HG02759 (cell line): ENCODE results near the gene SEMA3C.

Source experiments
- ATAC-seq: cut with Tn5 transposase; IDR thresholded peaks from one replicate; pipeline ENCODE4 v1.9.1; 2021; ENCODE audit warnings: mild to moderate bottlenecking, moderate library complexity; ENCODE audit not compliant: unreplicated experiment

The SEMA3C gene

DNA sequence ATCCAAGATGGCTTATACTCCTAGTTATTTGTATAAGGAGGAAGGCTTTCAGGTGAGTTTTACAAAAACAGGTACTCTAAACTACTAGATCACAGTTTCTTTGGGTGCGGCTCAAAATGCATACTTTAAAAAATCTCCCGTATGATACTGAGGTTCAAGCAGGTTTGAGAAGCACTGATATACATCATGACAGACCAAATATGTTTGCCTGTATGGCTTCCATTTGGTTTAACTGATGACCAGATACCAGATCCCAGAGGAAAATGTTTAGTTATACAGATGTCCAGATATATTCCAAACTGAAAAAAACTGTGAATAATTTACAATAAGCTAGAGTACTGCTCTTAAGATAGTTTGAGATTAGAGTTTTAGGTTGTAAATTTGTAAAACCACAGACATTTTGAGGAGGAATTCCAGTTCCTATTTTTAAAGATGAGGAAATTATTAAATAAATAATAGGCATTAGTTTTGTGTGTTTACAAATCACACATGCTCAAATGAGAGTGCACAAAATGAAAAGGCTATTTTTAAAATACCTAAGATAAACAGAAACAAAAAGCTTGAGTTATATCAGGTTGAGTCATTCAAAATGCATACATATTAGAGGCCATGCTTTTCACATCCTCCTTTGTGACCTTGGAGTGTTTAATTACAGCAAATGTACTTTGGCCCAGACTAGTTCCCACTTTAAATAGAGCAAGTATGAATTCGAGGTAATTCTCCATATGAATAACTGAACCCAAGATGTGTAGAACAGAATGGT lies 60.5 kb downstream of the SEMA3C start:
- no peak for ATAC-seq

DNA sequence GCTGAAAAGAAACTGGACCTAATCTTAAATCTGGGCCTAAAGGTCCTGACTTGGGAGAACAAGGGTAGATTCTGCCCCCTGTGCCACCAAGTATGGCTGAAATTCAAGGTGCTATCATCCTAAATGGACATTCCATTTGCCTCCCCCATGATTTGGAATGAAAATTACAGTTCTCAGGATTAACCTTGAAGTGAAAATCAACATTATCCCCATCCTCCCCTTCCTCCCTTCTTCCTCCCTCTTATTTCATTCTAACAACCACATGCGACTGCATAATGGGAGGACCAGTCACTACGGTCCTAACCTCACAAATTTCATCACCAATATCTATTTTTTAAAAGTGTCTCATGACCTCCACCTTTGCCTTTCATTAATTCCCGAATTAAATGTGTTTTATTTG lies 62.1 kb downstream of the SEMA3C start:
- ATAC-seq = no peak

DNA sequence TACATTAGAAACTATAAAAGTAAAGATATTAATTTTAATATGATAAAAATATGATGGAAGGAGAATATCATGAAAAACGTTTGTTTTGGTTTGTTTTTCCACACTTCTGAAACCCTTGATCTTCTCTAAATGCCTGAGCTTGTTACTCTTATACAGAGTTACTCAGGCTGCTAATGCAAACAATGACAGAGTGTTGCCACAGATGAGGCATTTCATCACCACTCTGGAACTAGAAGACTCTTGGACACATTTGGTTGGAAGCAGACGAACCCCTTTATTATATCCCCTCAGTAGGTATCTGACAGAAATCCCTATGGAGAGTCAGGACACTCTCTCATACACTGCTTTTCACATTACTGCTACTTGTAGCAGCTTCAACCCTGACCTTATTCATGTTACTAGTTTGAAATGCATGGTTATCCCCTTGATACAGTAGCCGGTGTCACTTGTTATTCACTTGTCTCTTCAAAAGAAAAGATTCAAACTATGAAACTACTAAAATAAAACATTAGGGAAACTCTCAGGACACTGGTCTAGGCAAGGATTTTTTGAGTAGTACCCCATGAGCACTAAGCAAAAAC lies 66.9 kb downstream of the SEMA3C start:
- no peak for ATAC-seq

DNA sequence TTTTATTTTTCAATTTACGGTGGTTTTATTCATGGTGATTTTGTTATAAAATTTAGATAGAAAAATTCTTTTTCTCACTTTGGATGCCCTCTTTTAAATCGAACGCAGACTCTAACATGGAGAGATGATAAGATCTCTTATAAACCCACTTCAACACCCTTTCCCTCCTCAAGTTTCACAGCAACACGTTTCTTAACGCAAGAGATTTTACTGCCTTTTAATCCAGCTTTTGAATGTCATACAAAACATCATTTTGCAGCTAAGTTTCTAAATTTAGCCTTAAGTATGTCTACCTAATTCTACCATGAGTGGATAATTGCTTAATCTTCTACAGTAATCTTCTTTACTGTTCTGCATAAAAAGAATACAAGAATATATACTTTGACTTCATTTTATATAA lies 70.0 kb downstream of the SEMA3C start:
- no peak for ATAC-seq

DNA sequence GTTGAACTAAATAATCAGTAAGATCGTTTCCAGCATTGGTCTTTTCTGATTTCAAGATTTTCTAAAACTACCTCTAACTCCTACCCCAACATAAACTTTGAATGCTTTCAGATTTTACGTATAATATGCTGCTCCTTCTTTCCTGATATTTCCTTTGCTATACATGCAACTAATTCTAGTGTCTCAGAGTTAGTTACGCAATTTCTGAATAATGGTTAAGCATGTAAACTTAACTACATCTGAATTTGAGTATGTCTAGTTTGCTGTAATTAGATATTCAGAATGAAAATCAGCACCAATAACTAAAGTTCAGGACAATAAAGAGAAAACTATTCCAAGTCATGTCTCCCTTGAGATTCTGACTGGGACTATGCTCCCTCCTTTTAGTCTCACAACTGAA lies 71.0 kb downstream of the SEMA3C start:
- ATAC-seq = no peak

DNA sequence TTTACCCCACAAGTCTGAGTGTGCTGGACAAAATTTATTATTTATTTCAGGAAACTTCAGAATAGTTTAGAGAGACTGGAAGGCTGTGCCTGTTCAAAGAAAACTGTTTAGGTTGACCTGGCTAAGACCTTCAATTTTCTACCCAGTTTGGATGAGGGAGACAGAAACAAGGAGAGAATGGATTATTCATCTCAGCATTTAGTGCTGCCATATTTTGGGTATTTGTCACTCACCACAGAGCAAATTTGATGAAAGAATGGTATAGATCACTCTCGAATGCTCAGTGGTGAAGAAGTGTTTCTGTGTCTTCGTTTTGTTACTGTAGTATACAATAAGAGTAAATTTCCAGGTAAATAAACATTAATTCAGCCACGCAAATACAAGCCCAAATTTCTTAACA lies 71.8 kb downstream of the SEMA3C start:
- ATAC-seq = no peak

DNA sequence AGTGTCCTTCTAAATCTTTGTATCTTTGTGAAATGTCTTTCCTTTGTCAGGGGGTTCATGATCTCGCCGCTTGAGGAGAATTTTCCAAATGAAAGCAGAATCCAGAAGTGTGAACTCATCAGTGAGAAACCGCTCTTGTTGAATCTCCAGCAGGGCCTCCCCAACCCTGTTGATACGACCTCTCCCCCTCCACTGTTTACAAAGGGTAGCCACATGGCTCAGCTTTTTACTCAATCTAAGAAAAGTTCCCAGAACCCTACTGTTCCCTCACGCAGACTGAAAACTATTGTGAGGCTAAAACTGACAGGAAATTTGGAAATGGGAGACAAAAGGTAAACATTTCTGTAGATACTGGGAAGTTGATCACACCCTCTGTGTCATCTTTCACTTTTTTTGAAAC lies 73.9 kb downstream of the SEMA3C start:
- ATAC-seq = no peak

DNA sequence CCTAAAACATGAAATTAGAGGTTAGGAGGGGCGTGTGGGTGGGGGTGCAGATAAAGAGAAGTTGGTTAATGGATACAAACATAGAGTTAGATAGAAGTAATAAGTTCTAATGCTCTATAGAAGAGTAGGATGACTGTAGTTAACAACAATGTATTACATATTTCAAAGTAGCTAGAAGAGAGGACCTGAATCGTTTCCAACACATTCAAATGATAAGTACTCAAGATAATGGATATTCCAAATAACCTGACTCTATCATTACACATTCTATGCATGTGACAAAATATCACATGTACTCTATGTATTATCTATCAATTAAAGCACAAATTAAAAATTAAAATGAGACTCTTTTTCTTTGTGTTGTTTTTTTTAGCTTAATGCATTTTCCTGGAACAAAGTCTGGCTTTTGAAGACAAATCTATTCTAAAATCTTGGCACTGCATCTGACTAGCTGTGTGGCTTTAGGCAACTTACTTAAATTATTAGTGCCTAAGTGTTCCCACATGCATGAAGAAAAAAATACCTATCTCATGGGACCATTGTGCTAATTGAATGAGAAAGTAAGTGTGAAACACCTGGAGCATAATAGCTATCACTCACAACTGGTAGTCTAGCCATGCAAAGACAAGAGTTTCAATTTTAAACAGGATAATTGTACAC lies 75.7 kb downstream of the SEMA3C start:
- no peak for ATAC-seq

DNA sequence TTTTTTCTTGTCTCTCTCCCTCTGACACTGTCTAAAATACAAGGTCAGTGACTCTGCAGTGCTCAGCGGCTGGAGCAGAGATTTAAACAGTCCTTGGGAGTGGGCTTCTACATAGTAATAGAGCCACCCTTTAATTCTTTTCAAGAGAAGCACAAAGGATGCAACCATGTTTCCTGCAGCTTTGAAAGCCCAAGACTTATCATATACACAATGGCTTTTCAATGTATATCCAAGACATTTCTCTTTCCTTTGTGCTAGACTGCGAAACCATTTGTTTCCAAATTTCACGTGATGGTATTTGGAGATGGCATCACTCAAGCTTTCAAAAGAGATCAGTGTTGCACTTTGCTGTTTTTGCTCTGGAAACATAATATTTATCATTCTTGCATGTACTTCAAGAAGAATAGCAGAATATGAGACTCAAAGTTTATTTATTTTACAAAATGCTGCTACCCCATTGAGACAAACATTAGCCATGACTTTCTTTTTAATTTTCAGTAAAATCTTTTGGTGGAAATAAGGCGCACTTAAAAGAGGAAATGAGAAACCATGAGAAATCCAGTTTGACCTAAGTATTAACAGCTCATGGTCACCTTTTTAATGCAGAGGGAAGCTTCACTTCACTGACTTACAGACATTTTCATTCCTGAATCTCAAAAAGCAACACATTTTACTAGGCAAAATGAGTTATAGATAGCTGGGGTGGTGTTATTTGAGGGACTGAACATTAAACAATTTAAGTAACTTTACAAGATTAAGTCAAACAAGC lies 76.6 kb downstream of the SEMA3C start:
- no peak for ATAC-seq

DNA sequence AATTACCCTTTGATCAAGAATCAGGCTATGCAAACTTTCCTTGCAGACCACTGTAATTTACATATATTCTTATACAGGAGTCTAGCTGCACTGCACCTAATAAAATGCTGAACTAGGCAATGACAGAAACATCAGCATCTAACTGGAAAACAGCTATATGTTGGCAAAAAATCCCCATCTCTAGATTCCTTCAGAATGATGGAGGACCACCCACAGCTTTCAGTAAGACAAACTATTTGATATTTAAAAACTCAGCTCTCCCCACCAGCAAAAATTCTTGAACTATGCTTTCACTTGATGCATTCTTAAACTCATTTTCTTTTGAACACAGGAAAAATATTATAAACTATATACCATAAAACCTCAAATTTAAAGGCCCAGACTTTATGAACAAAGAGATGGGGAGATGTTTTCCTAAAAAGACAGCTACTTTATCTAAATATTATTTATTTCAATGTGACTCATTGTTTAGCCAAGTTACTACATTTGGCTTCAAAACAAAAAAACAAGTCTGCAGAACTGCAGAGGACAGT lies 77.4 kb downstream of the SEMA3C start:
- ATAC-seq = no peak

DNA sequence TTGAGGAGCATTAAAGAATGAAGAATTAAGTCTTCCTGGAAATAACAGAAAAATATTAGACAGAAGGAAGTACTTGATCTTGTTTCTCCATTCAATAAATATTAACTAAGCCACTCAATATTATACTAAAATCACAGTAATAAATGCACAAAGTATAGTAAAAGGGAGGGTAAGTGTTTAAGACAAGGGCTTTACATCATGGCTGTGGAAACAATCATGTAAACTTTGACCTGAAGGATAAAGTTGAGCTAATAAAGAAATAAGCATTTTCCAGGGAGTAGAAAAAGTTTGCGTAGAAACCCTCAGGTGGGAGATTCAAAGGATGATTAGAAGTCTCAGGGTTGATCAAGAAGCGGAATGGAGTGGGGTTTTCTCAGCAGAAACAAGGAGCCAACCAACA lies 78.2 kb downstream of the SEMA3C start:
- no peak for ATAC-seq

DNA sequence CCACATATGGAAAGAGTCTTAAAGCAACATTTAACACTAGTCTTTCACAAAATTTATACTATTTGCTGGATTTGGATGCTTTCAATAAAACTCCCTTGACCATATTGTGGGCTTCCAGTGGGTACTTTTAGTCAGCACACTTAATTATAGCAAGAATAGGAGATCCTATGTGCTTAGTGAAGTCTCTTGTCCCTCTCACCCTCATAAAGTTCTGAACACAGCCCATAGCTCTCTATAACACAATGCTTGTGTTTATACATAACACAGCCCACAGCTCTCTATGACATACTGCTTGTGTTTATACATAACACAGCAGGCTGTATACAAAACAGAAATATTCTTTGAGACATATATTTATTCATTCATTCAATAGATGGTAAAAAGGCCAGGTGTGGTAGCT lies 79.0 kb downstream of the SEMA3C start:
- no peak for ATAC-seq

DNA sequence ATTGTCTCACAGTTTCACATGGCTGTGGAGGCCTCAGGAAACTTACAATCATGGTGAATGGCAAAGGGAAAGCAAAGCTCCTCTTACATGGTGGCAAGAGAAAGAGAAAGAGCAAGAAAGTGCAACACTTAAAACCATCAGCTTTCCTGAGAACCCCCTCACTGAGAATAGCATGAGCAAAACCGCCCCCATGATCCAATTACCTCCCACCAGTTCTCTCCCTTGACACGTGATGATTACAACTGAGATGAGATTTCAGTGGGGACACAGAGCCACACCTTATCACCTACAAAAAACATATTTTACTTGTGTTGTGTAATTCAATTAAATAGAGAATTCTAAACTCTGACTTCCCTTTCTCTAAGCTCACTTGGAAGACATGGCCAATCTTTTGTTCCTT lies 80.2 kb downstream of the SEMA3C start:
- no peak for ATAC-seq

DNA sequence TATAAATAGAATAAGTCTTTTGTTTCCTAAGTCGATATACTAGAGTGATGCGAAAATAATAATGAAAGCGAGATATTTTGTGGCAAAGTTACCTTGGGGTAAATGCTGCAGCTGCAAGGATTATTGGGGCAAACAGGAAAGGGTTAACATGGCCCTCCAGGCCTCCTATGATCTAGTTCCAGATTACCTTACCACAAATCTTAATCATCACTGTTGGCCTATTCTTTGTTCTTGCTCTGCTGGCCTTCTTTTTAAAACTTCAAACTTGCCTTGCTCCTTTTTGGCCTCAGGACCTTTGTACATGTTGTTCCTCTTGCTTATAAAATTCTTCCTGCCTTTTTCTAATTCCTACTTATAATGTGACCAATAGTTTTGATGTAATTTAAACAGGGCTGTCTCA lies 81.5 kb downstream of the SEMA3C start:
- no peak for ATAC-seq

DNA sequence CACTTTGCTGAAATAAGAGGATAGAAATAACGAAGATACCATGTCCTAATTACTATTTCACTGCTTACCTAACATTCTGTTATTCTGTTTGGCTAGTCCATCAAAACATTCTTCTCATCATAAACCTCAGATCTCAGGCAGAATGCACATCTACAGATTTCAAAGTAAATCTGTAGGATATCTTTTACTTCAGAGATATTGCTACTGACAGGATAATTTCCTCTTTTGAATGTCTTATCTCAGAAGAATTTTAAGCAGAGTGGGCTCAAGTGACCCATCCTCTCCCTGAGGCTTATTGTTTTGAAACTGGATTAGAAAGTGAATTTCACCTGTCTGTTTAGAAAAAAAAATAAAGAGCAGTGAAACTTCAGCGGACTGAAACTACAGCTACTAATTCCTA lies 83.6 kb downstream of the SEMA3C start:
- ATAC-seq = no peak

DNA sequence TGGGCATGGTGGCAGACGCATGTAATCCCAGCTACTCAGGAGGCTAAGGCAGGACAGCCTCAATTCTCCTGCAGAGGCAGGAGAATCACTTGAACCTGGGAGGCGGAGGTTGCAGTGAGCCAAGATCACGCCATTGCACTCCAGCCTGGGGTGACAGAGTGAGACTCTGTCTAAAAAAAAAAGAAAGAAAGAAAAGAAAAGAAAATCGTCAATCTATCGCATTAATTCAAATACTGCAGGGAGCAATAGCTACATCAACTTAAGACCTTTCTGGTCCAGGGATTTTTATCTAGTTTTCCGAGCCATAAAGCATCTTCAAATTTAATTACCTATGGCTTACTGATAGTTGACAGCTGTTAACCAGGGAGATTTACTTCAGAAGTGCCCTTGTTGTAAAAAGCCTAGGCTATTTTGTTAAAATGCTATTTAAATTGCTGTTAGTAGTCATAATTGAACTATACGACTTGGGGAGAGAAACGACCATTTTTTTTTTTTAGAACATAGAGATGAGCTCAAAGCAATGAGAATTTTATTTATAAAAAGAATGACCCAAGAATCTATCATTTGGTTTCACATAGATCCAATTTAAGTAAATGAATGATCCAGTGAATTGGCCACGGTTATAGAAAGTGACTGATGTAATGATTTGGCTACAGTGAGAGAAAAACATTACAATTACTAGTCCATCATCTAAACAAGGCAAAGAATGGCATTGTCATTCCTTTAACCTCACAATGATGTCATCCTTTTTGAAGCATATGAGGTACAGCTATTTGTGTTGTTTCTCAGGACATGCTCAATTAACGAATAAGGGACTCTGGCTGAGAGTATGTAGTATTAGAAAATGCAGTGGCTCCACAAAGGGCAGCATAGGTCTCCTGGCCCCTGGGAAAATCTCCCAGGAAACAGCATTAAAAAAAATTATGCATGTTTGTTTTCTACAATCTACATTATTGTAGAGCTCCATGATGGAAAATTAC lies 85.3 kb downstream of the SEMA3C start:
- no peak for ATAC-seq

DNA sequence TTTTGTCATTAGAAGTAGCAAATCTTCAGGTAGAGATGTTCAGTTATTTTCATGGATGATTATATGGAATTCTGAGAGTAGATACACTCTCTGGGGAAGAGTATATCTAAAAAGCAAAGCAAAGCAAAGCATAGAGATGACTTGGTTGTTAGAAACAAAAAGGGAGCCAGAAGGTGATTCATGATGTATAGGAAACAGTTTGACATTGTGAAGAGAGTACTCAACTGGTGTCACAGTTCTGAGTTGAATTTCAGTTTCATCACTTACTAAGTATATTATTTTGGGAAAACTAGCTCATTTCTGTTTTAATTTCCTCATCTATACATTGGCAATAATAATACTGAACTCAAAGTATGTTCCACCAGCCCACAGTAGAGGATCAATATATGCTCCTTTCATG lies 86.8 kb downstream of the SEMA3C start:
- no peak for ATAC-seq

DNA sequence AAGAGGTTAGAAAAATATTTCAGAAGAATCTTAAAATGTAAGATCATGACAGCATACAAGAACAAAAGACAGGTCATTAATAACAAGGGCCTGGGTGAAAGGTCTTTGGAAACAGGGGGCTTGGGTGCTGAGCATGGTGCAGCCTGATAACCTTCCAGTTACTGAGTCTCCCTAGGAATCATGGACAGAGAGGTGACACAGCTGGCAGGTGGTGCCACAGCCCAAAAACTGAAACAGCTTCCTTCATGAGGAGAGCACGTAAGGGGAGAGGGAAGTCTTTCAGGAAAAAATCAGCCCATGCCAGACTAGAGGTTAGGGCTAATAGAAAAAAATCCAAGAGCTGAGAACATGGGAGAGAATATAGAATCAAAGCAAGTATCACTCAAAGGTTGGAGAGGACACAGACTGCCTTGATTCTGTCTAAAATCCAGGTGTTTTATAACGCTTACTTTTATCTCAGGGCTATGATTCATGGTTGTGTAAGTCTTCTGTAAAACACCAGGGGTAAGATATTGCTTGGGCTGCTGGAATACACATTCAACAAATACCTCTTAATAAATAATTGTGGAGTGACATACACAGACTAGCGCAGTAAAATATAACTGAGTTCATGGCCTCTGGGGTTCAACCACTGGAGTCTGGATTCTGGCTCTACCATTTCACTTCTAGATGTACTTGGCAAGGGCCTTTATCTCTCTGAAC lies 88.1 kb downstream of the SEMA3C start:
- no peak for ATAC-seq

DNA sequence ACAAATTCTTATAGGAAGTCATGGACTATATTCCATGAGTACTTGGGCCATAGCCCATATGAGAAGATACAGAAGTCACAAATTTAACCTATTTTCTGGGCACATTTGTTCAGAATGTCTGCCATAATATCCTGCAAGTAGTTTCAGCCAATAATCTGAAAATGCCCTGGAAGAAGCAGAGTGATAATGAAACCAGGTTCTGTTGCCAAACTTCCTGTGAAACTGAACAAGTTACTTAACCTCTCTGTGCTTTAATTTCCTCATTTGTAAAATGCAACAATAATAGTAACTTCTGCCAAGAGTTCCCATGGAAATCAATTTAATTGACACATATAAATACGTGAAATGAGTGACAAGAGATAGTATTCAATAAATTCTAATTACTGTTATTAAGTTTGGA lies 88.8 kb downstream of the SEMA3C start:
- no peak for ATAC-seq

DNA sequence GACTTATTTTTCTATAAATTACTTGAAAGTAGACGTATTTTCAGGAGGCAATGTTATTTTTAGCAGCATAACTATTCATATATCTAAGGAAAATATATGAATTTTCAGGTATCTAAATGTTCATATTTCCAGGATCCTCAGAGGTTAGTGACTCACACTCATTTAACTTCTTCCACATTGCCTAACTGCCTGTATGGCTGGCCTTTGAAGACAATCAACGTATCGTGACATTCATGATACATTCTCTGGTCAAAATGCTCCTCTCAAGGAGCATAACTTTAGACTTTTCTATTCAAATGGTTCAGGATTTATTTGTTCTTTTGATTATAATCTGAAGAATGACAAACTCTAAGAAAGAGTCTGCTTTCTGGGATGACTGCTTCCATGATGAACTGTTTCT lies 89.3 kb downstream of the SEMA3C start:
- ATAC-seq = no peak
